Iris pigment epithelial cell (primary cell): ENCODE data around the gene CUBN.

Experiments
- DNase-seq: peaks from one replicate; pipeline ENCODE4 v3.0.0-alpha.2; 2011; ENCODE audit warnings: low read depth

CUBN gene

GRCh38 chr10:16788778-16789177 is 340.8 kb downstream of the CUBN start:
- no peak for DNase-seq

- DNase-seq: no peak
Measured at GRCh38 chr10:16788125-16788524, 341.5 kb downstream of the CUBN start.

GRCh38 chr10:16787361-16787791 is 342.2 kb downstream of the CUBN start:
- DNase-seq: no peak

- DNase-seq: no peak
Measured at GRCh38 chr10:16780338-16780880, 349.2 kb downstream of the CUBN start.

GRCh38 chr10:16779384-16779915 is 350.2 kb downstream of the CUBN start:
- DNase-seq: no peak

- DNase-seq: peak; percentile 60
Measured at GRCh38 chr10:16777473-16778370, 351.9 kb downstream of the CUBN start.

- DNase-seq: peak; percentile 52
Measured at GRCh38 chr10:16776896-16777295, 352.7 kb downstream of the CUBN start.
